Activated CD8-positive, alpha-beta T cell treated with anti-CD3 and anti-CD28 coated beads for 36 hours (primary cell): ENCODE measurements around the gene GUCY2F. TPM values are rescaled to one million over a fixed set of nuclear protein-coding genes. Genes with fewer than 3 reads are reported as not detected.

Source experiments
- ATAC-seq: fragments of 200-7000 bp; cut with Tn5 transposase; one replicate; pipeline ENCODE4 v1.10.0; 2021; ENCODE audit warnings: mild to moderate bottlenecking, moderate library complexity
- CTCF ChIA-PET: fragments of 350-600 bp; sonication (Branson Sonifier 250); formaldehyde crosslinking; loops from one replicate; lab custom pipeline; 2021; ENCODE audit warnings: antibody characterized with exemption; lab: Charles Lee
- POLR2A ChIA-PET: fragments of 350-600 bp; sonication (Branson Sonifier 250); formaldehyde crosslinking; loops from one replicate; lab custom pipeline; 2021; ENCODE audit warnings: antibody characterized with exemption; lab: Charles Lee
- DNase-seq: peaks from one replicate; pipeline ENCODE4 v3.0.0-alpha.2; 2020
- H3K27ac Mint-ChIP-seq: one replicate; pipeline ENCODE4 v1.8.0; 2021; ENCODE audit warnings: mild to moderate bottlenecking, mixed read lengths
- H3K27me3 Mint-ChIP-seq: one replicate; pipeline ENCODE4 v1.8.0; 2021; ENCODE audit warnings: mixed read lengths
- H3K36me3 Mint-ChIP-seq: one replicate; pipeline ENCODE4 v1.8.0; 2021; ENCODE audit warnings: low read depth, mixed read lengths
- H3K4me1 Mint-ChIP-seq: one replicate; pipeline ENCODE4 v1.8.0; 2021; ENCODE audit warnings: low read depth, mixed read lengths
- H3K4me3 Mint-ChIP-seq: one replicate; pipeline ENCODE4 v1.8.0; 2021; ENCODE audit warnings: mild to moderate bottlenecking, moderate library complexity, mixed read lengths
- H3K9me3 Mint-ChIP-seq: one replicate; pipeline ENCODE4 v1.8.0; 2021; ENCODE audit warnings: mixed read lengths
- intact Hi-C: fragments of 100-400 bp; cut with micrococcal nuclease; formaldehyde crosslinking; loops from one replicate; pipeline ENCODE4 v1.10.0; 2022
- total RNA-seq, 2 experiments: library from RNA; stranded (reverse); gene quantifications; one replicate each; pipeline ENCODE4 v1.2.3, GENCODE V29; 2021
- TF ChIP-seq, protein P1 (sequence below): fragments of 200-600 bp; IDR thresholded peaks from one replicate; pipeline ENCODE4 v1.8.0; 2022; ENCODE audit warnings: antibody characterized with exemption, mild to moderate bottlenecking

GUCY2F gene
- not detected for total RNA-seq

DNA sequence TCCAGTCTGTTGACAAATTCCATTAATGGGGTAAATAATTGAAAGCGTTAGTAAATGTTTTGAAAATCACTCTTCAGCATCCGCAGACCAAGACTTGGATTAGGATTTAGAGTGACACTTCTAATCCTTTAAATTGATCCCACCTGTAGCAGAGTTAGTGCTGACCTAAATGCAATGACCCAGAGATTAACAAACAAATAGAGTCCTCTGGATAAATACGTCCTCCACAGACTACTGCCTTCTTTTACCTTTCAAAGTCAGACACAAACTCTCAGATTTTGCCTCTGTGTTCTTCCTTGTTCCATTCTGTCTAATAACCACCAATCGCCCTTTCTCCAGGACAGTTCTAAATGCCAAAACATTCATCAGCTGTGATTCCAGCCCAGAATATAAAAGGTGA is at the start of gene GUCY2F:
Gene GUCY2F, minus strand, starts transcription at position 101 of the 400 bp plus-strand sequence. CDS start 6,150 bp downstream, outside the sequence.
- Mint-ChIP-seq H3K36me3 (no peaks in the 10 kb centered on the region), H3K27me3 (peaks cover 2% of the 10 kb centered on the region), H3K4me3 (no peak within 1 kb of the TSS), H3K4me1 (no peaks in the 10 kb centered on the region), H3K9me3 (no peaks in the 10 kb centered on the region), H3K27ac (no peak within 1 kb of the TSS)
- TF ChIP-seq, protein P1, sequence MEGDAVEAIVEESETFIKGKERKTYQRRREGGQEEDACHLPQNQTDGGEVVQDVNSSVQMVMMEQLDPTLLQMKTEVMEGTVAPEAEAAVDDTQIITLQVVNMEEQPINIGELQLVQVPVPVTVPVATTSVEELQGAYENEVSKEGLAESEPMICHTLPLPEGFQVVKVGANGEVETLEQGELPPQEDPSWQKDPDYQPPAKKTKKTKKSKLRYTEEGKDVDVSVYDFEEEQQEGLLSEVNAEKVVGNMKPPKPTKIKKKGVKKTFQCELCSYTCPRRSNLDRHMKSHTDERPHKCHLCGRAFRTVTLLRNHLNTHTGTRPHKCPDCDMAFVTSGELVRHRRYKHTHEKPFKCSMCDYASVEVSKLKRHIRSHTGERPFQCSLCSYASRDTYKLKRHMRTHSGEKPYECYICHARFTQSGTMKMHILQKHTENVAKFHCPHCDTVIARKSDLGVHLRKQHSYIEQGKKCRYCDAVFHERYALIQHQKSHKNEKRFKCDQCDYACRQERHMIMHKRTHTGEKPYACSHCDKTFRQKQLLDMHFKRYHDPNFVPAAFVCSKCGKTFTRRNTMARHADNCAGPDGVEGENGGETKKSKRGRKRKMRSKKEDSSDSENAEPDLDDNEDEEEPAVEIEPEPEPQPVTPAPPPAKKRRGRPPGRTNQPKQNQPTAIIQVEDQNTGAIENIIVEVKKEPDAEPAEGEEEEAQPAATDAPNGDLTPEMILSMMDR = no peak
- no peak for DNase-seq
- ChIA-PET CTCF (interaction anchor here (2.3 kb wide), 1 partner anchor 9 kb away, joined by 6 read pairs; no protein-coding TSS in a partner anchor), POLR2A (no interaction called here)
- no peak for ATAC-seq
- intact Hi-C loops = loop anchor here (10.0 kb wide), 1 partner anchor 153 kb away; no protein-coding TSS in a partner anchor

DNA sequence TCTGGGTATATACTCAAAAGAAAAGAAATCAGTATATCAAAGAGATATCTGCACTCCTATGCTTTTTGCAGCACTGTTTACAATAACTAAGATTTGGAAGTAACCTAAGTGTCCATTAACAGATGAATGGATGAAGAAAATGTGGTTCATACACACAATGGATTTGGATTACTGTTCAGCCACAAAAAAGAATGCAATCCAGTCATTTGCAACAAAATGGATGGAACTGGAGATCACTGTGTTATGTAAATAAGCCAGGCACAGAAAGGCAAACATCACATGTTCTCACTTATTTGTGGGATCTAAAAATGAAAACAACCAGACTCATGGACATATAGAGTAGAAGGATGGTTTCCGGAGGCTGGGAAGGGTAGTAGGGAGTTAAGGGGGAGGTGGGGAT is 37.1 kb upstream of the GUCY2F start:
- TF ChIP-seq, protein P1 = no peak
- ATAC-seq (no peak), DNase-seq (no peak)
- intact Hi-C loops = no loop called here
- peaks cover 7% of the 10 kb centered on the region for H3K27me3 Mint-ChIP-seq
- CTCF ChIA-PET = no interaction called here
- H3K4me1 Mint-ChIP-seq = no peaks in the 10 kb centered on the region
- no peaks in the 10 kb centered on the region for H3K9me3 Mint-ChIP-seq
- no peaks in the 10 kb centered on the region for H3K36me3 Mint-ChIP-seq
- POLR2A ChIA-PET = no interaction called here
- H3K27ac Mint-ChIP-seq = no peak overlapping the region
- H3K4me3 Mint-ChIP-seq = no peak overlapping the region

DNA sequence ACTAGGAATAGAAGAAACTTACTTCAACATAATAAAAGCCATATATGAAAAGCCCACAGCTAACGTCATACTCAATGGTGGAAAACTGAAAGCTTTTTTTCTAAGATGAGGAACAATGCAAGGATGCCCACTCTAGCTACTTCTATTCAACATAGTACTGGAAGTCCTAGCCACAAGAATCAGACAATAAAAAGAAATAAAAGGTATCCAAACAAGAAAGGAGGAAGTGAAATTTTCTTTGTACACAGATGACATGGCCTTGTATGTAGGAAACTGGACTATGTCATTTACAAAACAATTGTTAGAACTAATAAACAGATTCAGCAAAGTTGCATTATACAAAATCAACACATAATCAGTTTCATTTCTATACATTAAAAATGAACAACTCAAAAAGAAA is 29.2 kb upstream of the GUCY2F start:
- no peak for ATAC-seq
- Mint-ChIP-seq H3K27me3 (peaks cover 12% of the 10 kb centered on the region), H3K4me3 (no peak overlapping the region), H3K27ac (no peak overlapping the region), H3K9me3 (no peaks in the 10 kb centered on the region), H3K36me3 (no peaks in the 10 kb centered on the region), H3K4me1 (no peaks in the 10 kb centered on the region)
- ChIA-PET CTCF (no interaction called here), POLR2A (no interaction called here)
- TF ChIP-seq, protein P1 = no peak
- no peak for DNase-seq
- intact Hi-C loops = no loop called here

DNA sequence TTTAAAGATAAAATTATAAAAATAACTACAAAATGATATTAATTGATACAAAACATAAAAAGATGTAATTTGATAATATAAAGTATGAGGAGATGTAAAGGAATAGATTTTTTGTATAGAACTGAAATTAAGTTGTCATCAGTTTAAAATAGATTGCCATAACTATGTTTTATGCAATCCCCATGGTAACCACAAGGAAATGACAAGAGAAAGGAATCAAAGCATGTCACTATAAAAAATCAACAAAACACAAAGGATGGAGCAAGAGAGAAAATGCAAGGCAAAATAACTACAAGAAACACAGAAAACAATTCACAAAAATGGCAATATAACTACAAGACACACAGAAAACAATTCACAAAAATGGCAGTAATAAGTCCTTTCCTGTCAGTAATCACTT is 27.0 kb upstream of the GUCY2F start:
- H3K4me1 Mint-ChIP-seq = no peaks in the 10 kb centered on the region
- ChIA-PET CTCF (no interaction called here), POLR2A (interaction anchor here (0.7 kb wide), 1 partner anchor 11 kb away, joined by 3 read pairs; no protein-coding TSS in a partner anchor)
- no peak overlapping the region for H3K4me3 Mint-ChIP-seq
- H3K9me3 Mint-ChIP-seq = no peaks in the 10 kb centered on the region
- TF ChIP-seq, protein P1 = no peak
- peaks cover 8% of the 10 kb centered on the region for H3K27me3 Mint-ChIP-seq
- DNase-seq = no peak
- H3K27ac Mint-ChIP-seq = no peak overlapping the region
- no peaks in the 10 kb centered on the region for H3K36me3 Mint-ChIP-seq
- no peak for ATAC-seq
- intact Hi-C loops = no loop called here

GRCh38 chrX:109501176-109501575 is 19.3 kb upstream of the GUCY2F start:
- H3K4me3 Mint-ChIP-seq = no peak overlapping the region
- POLR2A ChIA-PET = no interaction called here
- CTCF ChIA-PET = interaction anchor here (1.2 kb wide), 1 partner anchor 16 kb away, joined by 3 read pairs; no protein-coding TSS in a partner anchor

More at GRCh38 chrX:109501176-109501575, 19.3 kb upstream of the GUCY2F start:
- TF ChIP-seq, protein P1 = no peak
- intact Hi-C loops = no loop called here
- DNase-seq (no peak), ATAC-seq (no peak)
- Mint-ChIP-seq H3K9me3 (no peaks in the 10 kb centered on the region), H3K27me3 (no peaks in the 10 kb centered on the region), H3K27ac (no peak overlapping the region), H3K36me3 (no peaks in the 10 kb centered on the region), H3K4me1 (no peaks in the 10 kb centered on the region)
